ENCODE measurements around the gene SHFL.

The SHFL gene

DNA sequence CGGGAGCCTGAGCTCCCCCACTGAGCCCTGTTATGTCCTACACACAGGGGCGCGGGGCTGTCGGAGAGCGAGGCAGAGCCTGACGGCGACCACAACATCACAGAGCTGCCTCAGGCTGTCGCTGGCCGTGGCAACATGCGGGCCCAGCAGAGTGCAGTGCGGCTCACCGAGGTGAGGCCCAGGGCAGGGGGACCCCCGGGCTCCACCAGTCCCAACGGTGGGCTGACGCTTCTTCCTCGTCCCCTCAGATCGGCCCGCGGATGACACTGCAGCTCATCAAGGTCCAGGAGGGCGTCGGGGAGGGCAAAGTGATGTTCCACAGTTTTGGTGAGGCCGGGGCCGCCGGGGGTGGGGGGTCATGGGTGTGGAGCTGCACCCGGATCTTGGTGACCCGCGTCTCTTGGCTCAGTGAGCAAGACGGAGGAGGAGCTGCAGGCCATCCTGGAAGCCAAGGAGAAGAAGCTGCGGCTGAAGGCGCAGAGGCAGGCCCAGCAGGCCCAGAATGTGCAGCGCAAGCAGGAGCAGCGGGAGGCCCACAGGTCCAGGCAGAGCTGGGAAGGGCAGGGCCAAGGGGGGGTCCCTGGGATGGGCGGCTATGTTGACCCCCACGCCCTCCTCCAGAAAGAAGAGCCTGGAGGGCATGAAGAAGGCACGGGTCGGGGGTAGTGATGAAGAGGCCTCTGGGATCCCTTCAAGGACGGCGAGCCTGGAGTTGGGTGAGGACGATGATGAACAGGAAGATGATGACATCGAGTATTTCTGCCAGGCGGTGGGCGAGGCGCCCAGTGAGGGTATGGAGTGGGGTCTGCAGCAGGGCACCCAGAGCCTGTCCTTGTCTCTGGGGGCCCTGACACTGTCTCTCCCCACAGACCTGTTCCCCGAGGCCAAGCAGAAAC, 24.2 kb downstream of the SHFL start:
- Histone ChIP-seq H3K9ac (ENCODE audit: low read depth, low read length) (no peak overlapping the region), H3K9me3 (ENCODE audit: control insufficient read depth, insufficient read depth, low read length) (no peaks in the 10 kb centered on the region), H3K4me3 (ENCODE audit: low read depth, low read length) (no peak overlapping the region), H3K36me3 (ENCODE audit: control insufficient read depth, insufficient read depth, low read length) (peaks cover 53% of the 10 kb centered on the region), H3K27me3 (ENCODE audit: control insufficient read depth, insufficient read depth, low read length) (no peaks in the 10 kb centered on the region), H3K4me1 (ENCODE audit: control insufficient read depth, insufficient read depth, low read length) (no peaks in the 10 kb centered on the region; the same call in 1 of the 2 replicates), H3K27ac (ENCODE audit: low read depth, low read length) (no peak overlapping the region)

- Histone ChIP-seq H3K4me1 (ENCODE audit: control insufficient read depth, insufficient read depth, low read length) (no peaks in the 10 kb centered on the region; the same call in 1 of the 2 replicates), H3K9me3 (ENCODE audit: control insufficient read depth, insufficient read depth, low read length) (no peaks in the 10 kb centered on the region), H3K4me3 (ENCODE audit: low read depth, low read length) (no peak overlapping the region), H3K9ac (ENCODE audit: low read depth, low read length) (no peak overlapping the region), H3K36me3 (ENCODE audit: control insufficient read depth, insufficient read depth, low read length) (peaks cover 59% of the 10 kb centered on the region), H3K27me3 (ENCODE audit: control insufficient read depth, insufficient read depth, low read length) (no peaks in the 10 kb centered on the region), H3K27ac (ENCODE audit: low read depth, low read length) (no peak overlapping the region)
Observed at GRCh38 chr19:10110972-10111317, 24.8 kb downstream of the SHFL start.

- Histone ChIP-seq H3K36me3 (ENCODE audit: control insufficient read depth, insufficient read depth, low read length) (peaks cover 64% of the 10 kb centered on the region), H3K9me3 (ENCODE audit: control insufficient read depth, insufficient read depth, low read length) (no peaks in the 10 kb centered on the region), H3K27me3 (ENCODE audit: control insufficient read depth, insufficient read depth, low read length) (no peaks in the 10 kb centered on the region), H3K4me1 (ENCODE audit: control insufficient read depth, insufficient read depth, low read length) (no peaks in the 10 kb centered on the region; the same call in 1 of the 2 replicates), H3K9ac (ENCODE audit: low read depth, low read length) (no peak within 1 kb of the TSS), H3K27ac (ENCODE audit: low read depth, low read length) (peak within 1 kb of the TSS; percentile 26), H3K4me3 (ENCODE audit: low read depth, low read length) (no peak within 1 kb of the TSS)
Observed at GRCh38 chr19:10111405-10111811, 25.3 kb downstream of the SHFL start, which contains the start of gene P2RY11. TSS of gene P2RY11 (plus strand) at chr19:10111693. CDS start at chr19:10111722, 29 bp downstream.

GRCh38 chr19:10112037-10112761, 26.1 kb downstream of the SHFL start:
- no peaks in the 10 kb centered on the region for H3K27me3 ChIP-seq (ENCODE audit: control insufficient read depth, insufficient read depth, low read length)
- no peak overlapping the region for H3K4me3 ChIP-seq (ENCODE audit: low read depth, low read length)
- H3K9ac ChIP-seq (ENCODE audit: low read depth, low read length) = no peak overlapping the region
- H3K4me1 ChIP-seq (ENCODE audit: control insufficient read depth, insufficient read depth, low read length) = no peaks in the 10 kb centered on the region; the same call in 1 of the 2 replicates
- H3K9me3 ChIP-seq (ENCODE audit: control insufficient read depth, insufficient read depth, low read length) = no peaks in the 10 kb centered on the region
- H3K27ac ChIP-seq (ENCODE audit: low read depth, low read length) = peak overlapping the region; percentile 26
- H3K36me3 ChIP-seq (ENCODE audit: control insufficient read depth, insufficient read depth, low read length) = peaks cover 72% of the 10 kb centered on the region

DNA sequence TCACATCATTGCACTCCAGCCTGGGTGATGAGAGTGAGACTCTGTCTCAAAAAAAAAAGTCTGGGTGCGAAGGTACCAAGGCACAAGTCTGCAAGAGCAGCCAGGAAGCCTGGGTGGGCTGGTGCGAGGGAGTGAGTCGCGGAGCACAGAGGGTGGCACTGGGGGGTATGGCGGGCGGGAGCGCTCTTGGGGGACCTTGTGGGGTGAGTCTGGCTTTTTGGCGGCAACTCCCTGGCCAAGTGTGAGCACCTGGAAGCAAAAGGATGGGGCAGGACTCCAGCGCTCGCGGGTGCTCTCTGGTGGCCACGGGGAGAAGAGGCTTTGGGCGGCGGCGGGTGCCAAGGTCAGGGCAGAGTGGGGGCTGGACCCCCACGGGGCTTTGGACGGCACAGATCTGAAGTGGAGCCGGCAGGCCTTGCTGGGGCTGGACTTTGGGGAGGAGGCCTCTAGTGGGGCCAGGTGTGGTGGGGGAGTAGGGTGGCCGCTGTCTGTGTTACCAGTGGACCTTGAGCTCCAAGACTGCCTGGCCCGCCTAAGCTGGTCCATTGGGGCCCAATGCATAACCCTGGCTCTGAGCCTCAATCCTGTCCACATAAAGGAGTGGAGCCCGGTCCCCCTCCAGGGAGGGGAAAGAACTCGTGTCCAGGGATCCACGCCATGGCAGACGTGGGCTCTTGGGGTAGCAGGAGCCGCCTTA, 26.9 kb downstream of the SHFL start:
- H3K4me3 ChIP-seq (ENCODE audit: low read depth, low read length) = no peak overlapping the region
- no peaks in the 10 kb centered on the region for H3K27me3 ChIP-seq (ENCODE audit: control insufficient read depth, insufficient read depth, low read length)
- H3K27ac ChIP-seq (ENCODE audit: low read depth, low read length) = peak overlapping the region; percentile 16
- peaks cover 72% of the 10 kb centered on the region for H3K36me3 ChIP-seq (ENCODE audit: control insufficient read depth, insufficient read depth, low read length)
- H3K9me3 ChIP-seq (ENCODE audit: control insufficient read depth, insufficient read depth, low read length) = no peaks in the 10 kb centered on the region
- H3K4me1 ChIP-seq (ENCODE audit: control insufficient read depth, insufficient read depth, low read length) = no peaks in the 10 kb centered on the region; the same call in 1 of the 2 replicates
- no peak overlapping the region for H3K9ac ChIP-seq (ENCODE audit: low read depth, low read length)

DNA sequence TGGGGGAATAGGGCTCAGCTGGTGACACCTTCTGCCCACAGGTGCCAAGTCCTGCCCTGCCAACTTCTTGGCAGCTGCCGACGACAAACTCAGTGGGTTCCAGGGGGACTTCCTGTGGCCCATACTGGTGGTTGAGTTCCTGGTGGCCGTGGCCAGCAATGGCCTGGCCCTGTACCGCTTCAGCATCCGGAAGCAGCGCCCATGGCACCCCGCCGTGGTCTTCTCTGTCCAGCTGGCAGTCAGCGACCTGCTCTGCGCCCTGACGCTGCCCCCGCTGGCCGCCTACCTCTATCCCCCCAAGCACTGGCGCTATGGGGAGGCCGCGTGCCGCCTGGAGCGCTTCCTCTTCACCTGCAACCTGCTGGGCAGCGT, 27.5 kb downstream of the SHFL start:
- H3K9ac ChIP-seq (ENCODE audit: low read depth, low read length) = no peak overlapping the region
- H3K4me3 ChIP-seq (ENCODE audit: low read depth, low read length) = no peak overlapping the region
- H3K4me1 ChIP-seq (ENCODE audit: control insufficient read depth, insufficient read depth, low read length) = no peaks in the 10 kb centered on the region; the same call in 1 of the 2 replicates

GRCh38 chr19:10113964-10114650, 28.0 kb downstream of the SHFL start:
- Histone ChIP-seq H3K4me1 (ENCODE audit: control insufficient read depth, insufficient read depth, low read length) (no peaks in the 10 kb centered on the region; the same call in 1 of the 2 replicates), H3K9me3 (ENCODE audit: control insufficient read depth, insufficient read depth, low read length) (no peaks in the 10 kb centered on the region), H3K27ac (ENCODE audit: low read depth, low read length) (no peak overlapping the region), H3K36me3 (ENCODE audit: control insufficient read depth, insufficient read depth, low read length) (peaks cover 68% of the 10 kb centered on the region), H3K27me3 (ENCODE audit: control insufficient read depth, insufficient read depth, low read length) (no peaks in the 10 kb centered on the region), H3K9ac (ENCODE audit: low read depth, low read length) (no peak overlapping the region), H3K4me3 (ENCODE audit: low read depth, low read length) (no peak overlapping the region)

More for the DNA sequence above, 27.5 kb downstream of the SHFL start:
- Histone ChIP-seq H3K9me3 (ENCODE audit: control insufficient read depth, insufficient read depth, low read length) (no peaks in the 10 kb centered on the region), H3K27me3 (ENCODE audit: control insufficient read depth, insufficient read depth, low read length) (no peaks in the 10 kb centered on the region), H3K27ac (ENCODE audit: low read depth, low read length) (peak overlapping the region; percentile 16), H3K36me3 (ENCODE audit: control insufficient read depth, insufficient read depth, low read length) (peaks cover 72% of the 10 kb centered on the region)

DNA sequence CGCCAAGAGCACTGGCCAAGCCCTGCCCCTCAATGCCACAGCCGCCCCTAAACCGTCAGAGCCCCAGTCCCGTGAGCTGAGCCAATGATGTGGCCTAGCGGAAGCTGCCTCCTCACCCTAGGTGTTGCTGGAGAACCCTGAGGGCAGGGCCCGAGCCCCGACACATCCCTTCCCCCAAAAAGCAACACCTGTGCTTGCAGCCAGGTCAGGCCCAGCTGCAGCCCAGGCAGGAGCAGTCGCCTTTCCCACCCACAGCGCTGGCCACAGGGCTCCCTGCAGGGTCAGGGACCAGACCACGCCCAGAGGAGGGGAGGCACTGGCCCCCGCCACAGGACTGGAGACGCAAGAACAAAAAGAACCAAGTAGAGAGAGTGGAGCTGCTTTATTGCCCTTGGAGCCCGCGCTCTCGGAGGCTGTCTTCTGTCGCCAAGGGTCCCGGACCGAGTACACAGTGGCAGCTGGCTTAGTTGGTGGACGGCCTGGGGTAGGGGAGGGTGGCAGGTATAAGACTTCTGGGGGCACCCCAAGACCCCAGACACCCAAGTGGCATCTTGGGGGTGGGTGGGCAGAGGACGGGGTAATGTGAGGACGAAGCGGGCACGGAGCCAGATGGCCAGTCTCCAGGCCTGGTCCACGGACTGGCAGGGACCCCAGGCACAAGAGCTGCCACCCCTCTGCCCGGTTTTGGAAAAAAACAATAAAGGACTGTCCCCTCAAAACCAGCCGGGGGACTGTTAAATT, 28.7 kb downstream of the SHFL start:
- Histone ChIP-seq H3K4me1 (ENCODE audit: control insufficient read depth, insufficient read depth, low read length) (no peaks in the 10 kb centered on the region; the same call in 1 of the 2 replicates), H3K4me3 (ENCODE audit: low read depth, low read length) (no peak overlapping the region), H3K27me3 (ENCODE audit: control insufficient read depth, insufficient read depth, low read length) (no peaks in the 10 kb centered on the region), H3K9ac (ENCODE audit: low read depth, low read length) (no peak overlapping the region), H3K9me3 (ENCODE audit: control insufficient read depth, insufficient read depth, low read length) (no peaks in the 10 kb centered on the region), H3K27ac (ENCODE audit: low read depth, low read length) (peak overlapping the region; percentile 3), H3K36me3 (ENCODE audit: control insufficient read depth, insufficient read depth, low read length) (peaks cover 61% of the 10 kb centered on the region)

GRCh38 chr19:10115392-10116084, 29.4 kb downstream of the SHFL start:
- Histone ChIP-seq H3K4me3 (ENCODE audit: low read depth, low read length) (no peak overlapping the region), H3K36me3 (ENCODE audit: control insufficient read depth, insufficient read depth, low read length) (peaks cover 54% of the 10 kb centered on the region), H3K27me3 (ENCODE audit: control insufficient read depth, insufficient read depth, low read length) (no peaks in the 10 kb centered on the region), H3K9me3 (ENCODE audit: control insufficient read depth, insufficient read depth, low read length) (no peaks in the 10 kb centered on the region), H3K9ac (ENCODE audit: low read depth, low read length) (no peak overlapping the region), H3K4me1 (ENCODE audit: control insufficient read depth, insufficient read depth, low read length) (no peaks in the 10 kb centered on the region; the same call in 1 of the 2 replicates), H3K27ac (ENCODE audit: low read depth, low read length) (no peak overlapping the region)

Data from HUES48 (cell line).